GM19025 (cell line): ENCODE measurements around the gene TTLL8.

Experiments
- ATAC-seq: cut with Tn5 transposase; IDR thresholded peaks from one replicate; pipeline ENCODE4 v1.9.1; 2021; ENCODE audit warnings: mild to moderate bottlenecking, low read depth, moderate library complexity; ENCODE audit not compliant: unreplicated experiment

The TTLL8 gene

DNA sequence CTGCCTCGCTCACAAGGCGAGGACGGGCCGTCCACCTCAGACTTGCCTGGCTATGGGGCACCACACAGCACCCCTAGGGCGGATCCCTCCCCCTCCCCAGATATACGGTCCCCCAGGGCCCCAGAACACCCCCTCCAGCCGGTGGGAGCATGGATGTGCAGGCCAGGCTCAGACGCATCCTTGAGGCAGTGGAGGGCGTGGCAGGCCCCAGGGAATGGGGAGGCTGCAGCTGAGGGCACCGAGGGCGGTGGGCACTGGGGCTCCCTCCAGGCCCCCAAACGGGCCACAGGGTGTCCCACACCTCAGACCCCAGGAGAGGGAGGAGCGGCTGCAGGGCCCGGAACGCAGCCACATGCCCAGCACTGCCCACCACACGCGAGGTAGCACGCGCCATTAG is 12.1 kb downstream of the TTLL8 start:
- no peak for ATAC-seq

DNA sequence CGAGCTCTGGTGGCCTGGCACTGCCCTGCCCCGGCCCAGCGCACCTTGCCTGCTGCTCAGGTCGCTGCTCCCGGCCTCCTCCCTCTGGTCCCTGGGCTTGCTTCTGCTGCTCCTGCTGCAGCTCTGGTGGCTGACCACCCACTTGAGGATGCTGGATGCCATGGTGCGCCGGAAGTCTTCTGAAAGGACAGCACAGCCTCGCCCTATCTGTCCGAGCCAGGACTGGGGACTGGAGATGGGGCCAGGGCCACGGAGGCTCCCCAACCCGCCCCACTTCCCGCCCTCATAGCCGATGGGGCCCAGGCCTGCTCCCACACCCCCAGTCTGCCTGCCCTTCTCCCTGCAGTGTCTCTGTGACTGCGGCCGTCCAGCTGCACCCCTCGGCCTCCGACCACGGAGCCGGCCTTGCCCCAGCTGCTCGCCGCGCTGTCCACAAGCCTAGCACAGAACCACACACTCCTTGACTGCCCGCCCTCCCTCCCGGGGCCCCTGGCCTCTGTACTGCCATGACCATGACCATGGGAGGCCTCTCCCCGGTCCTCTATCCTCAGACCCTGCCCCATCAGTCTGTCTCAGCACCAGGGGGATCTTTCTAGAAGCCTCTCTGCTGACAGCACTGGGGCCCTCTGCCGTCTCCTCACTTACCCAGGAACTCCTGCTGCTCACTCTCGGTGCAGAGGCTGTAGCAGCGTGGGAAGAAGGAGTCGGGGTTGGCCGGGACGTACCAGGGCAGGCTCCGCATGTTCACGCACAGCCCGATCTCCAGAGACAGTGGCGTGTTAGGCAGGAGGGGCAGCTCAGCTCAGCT is 12.7 kb downstream of the TTLL8 start:
- no peak for ATAC-seq

DNA sequence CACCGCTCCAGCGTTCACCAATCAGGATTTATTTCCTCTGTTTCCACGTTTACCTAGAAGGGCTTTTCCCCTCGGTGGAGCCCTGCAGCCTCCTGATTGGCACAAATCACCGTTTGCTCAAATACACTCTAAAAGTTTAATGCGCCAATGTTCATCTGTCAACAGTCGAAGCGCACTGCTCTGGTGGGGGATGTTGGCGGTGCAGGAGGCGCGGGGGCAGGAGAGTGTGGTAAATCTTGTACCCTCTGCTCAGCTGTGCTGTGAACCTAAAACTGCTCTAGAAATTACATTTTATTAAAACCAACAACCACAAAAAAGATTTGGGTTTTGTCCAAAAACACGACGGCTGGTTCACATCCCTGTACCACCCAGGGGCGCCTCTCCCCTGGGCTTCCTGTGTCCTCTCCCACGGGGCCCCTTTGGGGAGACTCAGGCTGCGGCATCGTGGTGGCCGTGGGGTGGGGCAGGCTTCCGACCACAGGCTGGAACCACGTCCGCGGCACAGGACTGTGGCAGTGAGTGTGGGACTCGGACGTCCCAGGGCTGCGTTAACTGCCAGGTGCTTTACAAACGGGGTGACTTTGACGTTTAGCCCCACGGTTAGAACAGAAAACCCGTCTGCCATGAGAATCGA is 13.5 kb downstream of the TTLL8 start:
- no peak for ATAC-seq

DNA sequence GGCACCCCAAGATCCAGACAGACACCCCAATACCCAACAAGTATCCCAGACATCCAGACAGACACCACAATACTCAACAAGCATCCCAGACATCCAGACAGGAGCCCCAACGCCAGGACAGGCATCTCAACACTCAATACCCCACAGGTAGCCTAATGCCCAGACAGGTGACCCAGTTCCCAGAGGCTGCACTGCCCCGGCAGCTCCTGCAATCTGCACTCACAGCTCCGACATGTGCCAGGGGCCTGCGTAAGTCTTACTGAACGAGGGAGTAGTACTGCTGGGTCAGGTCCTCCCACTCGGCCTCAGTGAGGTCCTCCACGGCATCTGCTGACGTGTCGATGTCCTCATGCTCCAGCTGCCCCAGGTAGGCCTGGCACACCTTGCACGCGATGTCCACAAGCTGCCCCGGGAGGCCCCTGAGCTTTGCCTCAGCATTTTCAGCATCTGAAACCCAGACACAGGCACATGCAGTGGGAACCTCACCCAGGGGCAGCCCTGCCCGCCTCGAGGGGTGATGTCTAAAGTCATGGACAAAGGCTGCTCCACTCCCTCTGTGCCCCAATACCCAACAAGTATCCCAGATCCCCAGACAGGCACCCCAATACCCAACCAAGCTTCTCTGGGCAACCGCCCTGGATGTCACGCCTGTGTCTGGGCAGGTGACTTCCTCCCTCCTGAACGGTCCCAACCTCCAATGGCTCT is 16.6 kb downstream of the TTLL8 start:
- no peak for ATAC-seq

DNA sequence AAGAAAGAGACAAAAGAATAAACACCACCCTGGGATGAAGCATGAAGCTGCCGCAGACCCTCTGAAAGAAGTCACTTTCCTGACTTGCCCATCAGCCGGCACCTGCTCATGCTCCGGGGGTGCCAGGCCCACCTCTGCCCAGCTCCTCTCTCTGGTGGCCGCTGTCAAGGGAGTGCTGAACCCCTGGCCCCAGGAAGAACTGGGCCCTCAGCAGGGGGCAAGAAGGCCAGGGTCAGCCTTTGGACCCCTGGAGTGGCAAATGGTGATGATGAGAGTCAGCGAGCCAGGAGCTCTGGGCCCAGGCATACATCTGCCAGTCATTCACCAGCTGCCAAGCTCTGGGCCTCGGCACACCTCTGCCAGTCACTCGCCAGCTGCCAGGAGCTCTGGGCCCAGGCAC is 17.4 kb downstream of the TTLL8 start:
- ATAC-seq, result no peak

DNA sequence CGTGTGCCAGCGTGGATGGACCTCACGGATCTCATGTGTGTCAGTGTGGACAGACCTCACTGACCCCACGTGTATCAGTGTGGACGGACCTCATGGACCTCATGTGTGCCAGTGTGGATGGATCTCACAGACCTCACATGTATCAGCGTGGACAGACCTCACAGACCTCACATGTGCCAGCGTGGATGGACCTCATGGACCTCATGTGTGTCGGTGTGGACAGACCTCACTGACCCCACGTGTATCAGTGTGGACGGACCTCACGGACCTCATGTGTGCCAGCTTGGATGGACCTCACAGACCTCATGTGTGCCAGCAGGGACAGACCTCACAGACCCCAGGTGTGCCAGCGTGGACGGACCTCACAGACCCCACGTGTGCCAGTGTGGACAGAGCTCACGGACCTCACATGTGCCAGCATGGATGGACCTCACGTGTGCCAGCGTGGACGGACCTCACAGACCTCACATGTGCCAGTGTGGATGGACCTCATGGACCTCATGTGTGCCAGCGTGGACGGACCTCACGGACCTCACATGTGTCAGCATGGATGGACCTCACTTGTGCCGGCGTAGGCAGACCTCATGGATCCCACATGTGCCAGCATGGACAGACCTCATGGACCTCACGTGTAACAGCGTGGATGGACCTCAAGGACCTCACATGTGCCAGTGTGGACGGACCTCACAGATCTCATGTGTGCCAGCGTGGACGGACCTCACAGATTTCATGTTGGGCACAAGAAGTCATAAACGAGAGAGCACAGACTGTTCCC is 18.2 kb downstream of the TTLL8 start:
- no peak for ATAC-seq

DNA sequence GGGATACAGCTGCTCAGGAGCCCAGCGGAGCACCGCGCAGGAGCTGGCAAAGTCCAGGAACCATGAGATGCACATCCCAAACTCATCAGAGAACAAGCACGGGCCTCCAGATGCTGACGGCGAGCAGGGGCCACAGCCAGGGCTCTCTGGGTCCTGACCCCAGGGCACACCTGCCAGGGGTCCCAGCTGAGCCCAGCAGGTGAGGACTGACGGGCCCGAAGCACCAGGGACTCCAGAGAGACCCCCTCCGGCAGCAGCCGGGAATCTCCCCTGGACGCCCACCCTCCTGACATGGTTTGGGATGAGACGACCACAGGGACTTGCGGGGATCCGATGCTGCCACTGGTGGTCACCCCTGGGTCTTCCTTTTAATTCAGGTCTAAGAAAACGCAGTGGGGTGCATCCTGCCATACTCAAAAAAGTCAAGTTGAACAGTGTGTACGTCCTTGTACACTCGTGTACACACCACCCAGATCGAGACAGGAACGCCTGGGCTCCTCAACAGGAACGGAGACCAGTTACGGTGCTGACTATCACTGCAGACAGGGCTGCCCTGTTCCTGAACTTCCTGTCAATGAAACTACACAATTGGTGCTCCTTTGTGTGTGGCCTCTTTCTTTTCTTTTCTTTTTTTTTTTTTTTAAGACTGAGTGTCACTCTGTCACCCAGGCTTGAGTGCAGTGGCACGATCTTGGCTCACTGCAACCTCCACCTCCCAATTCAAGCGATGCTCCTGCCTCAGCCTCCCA is 21.9 kb downstream of the TTLL8 start:
- no peak for ATAC-seq

DNA sequence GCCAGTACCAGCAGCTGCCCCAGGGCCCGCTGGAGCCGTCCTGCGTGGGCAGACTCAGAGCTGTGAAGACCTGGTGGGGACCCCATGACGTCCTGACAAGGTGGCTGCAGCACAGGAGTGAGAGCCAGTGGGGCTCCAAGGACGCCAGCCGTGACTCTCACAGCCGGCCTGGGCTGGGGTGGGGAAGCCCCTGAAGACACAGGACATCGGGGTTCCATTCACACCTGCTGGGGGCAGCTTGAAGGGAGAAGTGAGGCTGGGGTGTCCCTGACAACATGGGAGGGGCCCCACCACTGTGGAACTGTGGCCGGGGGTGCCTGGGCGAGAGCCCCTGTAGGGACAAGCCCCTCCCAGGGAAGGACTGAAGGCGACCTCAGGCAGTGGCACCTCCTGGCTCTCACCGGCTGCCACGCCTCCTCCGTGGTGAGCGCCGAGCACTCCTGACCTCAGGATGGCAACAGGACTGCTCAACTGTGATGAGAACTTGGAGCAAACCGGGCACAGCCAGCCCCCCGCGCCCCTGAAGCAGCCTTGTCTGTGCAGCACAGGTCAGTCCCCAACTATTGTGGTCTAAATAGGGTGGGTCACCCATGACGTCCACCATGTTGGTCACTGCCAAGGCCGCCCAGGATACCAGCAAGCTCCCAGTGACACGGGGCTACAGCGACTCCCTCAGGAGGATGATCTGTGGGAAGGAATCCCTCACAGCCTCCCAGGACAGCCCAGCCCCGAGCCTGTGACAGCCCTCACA is 22.8 kb downstream of the TTLL8 start:
- ATAC-seq, result no peak

DNA sequence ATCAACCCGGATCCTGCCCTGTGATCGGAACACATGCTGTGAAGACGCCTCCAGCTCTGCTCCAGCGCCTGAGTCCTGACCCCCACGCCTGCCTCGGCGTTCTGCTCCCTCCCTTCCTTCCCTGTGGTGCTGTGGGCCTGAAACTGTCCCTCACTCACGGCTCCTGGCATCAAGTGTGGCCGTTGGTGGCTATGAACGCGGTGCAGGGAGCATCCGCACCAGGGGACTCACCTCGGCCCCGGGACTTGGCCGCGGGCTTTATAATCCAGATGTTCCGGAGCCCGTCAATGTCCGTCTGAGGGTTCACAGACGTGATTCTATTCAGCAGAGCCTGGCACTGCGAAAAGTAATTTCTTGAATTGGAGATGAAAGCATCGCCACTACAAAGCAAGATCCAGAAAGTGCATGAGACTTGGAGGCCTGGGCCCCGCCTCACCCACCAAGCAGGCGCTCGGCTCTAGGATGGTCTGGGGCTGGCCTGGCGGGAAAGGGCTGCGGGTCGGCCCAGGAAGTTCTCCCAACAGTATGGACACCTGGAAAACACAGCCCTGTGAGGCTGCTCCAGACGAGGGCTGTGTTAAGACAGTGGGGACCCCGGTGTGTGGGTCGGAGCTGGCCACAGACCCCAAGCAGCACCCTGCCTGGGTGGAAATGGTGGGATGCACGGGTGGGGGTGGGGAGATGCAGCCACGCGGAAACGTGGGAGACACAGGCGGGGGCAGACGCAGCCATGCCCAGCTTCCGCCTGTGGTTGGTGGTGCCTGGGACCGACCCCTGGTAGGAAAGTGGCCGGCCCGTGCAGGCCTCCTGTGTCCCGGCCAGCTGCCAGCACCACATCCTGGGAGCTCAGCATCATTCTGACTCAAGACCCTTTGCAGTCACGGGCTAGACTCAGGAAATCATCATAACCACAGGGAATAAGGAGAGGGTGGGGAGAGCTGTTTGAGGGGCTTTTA is 23.7 kb downstream of the TTLL8 start:
- ATAC-seq, result no peak

DNA sequence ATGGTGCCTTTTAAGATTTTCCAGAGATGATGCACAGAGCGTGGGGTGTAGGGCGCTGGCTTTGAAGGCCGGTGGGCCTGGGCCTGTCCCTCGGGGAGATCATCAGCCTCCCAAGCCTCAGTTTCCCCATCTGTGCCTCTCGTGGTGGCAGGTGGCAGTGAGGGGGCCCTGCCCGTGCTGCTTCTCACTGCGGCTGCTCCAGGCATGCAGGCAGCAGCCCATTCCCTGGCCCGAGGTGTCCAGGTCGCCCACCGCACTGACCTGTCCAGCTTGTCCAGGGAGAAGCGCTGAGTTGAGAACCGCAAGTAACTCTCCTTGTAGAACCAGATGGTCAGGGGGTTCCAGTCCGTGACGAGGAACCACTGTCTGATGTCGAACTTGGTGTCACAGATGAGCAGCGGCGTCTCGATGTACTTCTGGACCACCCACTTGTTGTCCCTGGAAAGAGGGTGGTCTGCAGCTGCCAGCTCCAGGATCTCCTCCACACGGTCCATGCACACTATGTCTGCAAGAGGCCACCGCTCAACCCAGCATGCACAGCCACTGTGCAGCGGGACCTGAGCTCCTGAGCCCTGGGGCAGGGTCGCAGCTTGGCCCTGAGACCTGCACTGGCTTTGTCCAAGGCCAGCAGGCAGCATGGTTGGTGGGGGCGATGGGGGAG is 25.0 kb downstream of the TTLL8 start:
- ATAC-seq, result no peak

DNA sequence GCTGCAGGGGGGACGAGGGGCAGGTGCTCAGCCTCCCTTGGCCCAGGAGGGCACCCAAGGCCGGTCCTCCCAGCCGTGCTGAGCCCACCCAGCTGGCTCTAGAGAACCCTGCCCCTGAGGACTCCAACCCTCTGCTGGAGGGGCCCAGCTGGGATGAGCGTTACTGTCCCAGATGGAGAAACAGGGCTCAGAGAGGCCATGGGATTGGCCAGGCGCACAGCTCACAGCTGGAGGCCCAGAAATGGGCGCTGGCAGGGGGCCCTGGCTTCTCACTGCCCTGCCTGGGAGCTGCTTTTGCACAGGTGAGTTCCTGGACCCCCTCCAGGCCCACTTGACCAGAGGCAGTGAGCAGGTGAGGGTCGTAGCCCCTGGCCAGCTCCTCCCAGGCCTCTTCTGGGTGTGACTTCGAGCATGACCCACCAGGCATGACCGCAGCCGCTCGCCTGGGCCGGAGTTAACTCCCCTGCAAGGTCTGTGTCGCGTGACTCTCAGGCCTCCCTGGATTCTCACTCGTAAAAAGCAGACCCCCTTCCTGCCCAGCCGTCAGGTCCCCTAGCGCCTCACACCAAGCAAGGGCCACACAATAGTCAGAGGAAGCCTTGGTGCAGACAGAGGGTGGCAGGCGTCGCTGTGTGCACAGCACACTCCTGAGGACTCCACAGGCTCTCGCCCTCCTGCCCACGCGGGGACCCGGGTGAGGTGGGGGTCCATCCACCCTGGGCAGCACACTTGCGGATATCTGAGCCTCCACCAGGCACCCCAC is 25.8 kb downstream of the TTLL8 start:
- no peak for ATAC-seq

DNA sequence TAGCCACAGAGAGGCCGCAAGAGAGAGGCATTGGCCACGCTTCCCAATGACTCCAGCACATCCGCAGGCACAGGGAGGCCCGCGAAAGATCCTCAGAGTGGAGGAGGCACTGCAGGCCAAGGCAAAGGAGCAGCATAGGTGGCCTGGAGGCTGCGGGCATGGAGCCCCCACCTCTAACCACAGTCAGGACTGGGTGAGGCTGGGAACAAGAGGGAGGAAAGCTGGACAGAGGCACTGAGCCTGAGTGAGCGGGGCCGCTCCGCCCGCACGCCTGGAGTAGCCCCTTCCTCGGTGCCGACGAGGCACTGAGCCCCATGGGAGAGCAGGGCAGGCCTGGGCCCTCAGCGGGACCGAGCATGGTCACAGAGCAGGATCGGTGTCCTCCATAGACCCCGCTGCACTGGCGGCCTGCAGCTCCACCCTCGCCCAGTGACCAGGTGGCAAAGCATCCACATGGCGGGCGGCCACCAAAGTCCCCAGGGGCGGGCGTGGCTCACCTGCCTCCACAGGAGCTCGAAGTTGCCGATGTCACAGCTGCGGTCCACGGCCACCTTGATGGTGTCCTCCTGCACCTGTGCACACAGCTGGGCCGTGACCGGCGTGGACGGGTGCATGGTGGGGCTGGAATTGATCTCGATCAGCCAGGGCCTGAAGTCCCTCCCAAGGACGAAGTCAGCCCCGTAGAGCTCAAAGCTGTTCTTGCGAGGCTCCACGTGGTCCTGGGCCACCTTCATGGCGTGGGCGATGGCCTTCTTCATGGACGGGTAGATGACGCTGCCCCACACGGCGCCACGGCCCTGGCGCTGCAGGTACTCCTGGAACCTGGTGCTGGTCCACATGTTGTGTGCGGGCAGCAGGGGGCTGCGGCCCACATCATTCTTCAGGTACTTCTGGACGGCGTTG is 26.7 kb downstream of the TTLL8 start:
- ATAC-seq, result no peak

DNA sequence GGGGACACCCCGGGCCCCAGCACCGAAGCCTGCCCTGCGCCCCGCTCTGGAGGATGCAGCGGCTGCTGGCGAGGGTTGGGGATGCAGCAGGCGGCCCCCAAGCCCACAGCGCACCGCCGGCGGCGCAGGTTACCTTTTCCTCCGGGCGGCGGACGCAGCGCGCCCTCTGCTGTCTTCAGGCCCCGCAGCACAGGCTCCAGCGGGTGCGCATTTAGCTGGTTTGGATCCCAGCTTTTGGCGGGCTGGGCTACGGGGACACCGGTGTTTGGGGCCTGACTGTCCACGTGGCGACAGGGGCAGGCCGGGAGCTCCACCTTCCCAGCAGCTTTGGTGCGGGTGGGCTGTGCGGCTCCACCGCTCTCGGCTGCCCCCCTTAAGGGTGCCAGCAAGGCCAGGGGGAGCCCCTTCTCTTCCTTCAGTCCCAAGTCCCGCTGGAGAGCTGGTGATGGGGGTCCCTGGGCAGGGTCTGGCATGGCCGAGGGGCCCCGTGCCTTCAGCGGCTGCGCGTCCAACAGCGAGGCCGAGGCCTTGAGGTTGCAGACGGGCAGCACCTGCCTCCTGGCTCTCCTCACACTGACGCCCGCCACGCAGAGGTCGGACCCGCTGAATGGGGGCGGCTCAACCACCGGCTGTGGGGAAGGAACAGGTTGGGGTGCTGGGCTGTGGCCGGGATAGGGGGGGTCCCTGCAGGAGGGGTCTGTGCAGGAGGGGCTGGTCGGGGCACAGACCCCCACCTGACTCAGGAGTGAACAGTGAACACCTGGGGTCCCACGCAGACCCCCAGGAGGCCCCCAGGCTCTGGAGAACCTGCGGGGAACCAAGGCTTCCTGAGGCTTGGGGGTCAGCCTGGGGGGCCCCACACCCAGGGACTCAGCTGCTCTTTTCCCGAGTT is 27.6 kb downstream of the TTLL8 start:
- no peak for ATAC-seq

DNA sequence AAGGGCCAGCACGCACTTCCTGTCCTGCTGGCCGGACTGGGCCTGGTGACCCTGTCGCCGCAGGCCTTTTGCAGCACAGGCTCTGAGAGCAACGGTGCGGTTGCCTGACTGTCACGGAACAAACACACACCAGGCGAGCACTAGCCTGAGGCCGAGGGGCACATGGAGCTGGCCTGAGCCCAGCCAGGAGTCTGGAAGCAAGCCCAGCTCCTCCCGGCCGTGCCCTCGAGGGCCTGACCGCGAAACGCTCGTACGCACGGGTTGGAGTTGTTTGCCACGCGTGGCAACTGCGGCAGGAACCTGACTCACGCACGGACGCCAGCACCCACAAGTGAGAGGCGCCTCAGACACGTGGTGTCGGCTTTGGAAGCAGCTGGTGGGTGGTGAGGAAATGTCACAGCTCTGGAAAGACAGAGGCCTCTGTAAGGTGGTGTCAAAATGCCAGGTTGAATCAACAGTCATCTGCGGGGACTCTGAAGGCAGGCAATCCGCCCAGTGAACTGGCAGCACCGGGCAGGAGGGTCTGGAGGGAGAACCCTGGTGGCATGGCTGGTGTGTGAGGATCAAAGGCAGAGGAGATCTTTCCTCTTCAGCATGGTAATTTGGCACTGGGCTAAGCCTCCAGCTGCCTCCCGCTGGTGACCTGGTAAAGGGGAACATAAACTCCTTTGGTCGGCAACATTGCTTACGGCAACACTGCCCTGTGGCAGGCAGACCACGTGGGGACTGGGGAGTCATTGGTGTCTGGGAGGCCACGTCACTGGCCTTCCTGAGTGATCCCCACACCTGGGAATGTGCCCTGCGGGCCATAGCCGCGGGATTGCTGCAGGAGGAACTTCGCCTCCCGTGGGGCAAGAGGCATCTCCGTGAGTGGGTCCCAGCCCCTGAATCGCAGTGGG is 30.2 kb downstream of the TTLL8 start:
- no peak for ATAC-seq
